Stimulated activated CD4-positive, alpha-beta T cell treated with anti-CD3 and anti-CD28 coated beads, Interleukin-15, amount 100 ng/mL, for 1 hour (primary cell): ENCODE measurements around the gene SMIM11.
"Not testable (repeated sequence)": the region's sequence is repeated elsewhere in the genome, so short reads cannot be mapped to it uniquely, and the experiment has no call there.

ENCODE experiments used
- DNase-seq, 2 donors: peaks; one replicate each; pipeline ENCODE4 v3.0.0-alpha.2; 2020; ENCODE audit warnings: low read depth in 1 of 2, low spot score in 1 of 2

Gene SMIM11

GRCh38 chr21:34374940-34375618, at the start of gene SMIM11:
Gene SMIM11, plus strand, starts transcription at chr21:34375507. Its CDS starts 3,998 bp downstream, at chr21:34379505.
- DNase-seq, result not testable (repeated sequence)

GRCh38 chr21:34330055-34330454, 45.3 kb upstream of the SMIM11 start:
- DNase-seq, result no peak

GRCh38 chr21:34331726-34332125, 43.6 kb upstream of the SMIM11 start:
- no peak for DNase-seq

- DNase-seq, result no peak
Measured at GRCh38 chr21:34332347-34332746, 43.0 kb upstream of the SMIM11 start.

GRCh38 chr21:34333121-34333739, 42.1 kb upstream of the SMIM11 start:
- no peak for DNase-seq

- DNase-seq, result no peak
Measured at GRCh38 chr21:34335316-34335715, 40.0 kb upstream of the SMIM11 start.

- no peak for DNase-seq
Measured at GRCh38 chr21:34336245-34336644, 39.1 kb upstream of the SMIM11 start.

- no peak for DNase-seq
Measured at GRCh38 chr21:34336756-34337391, 38.4 kb upstream of the SMIM11 start.

GRCh38 chr21:34337741-34338140, 37.6 kb upstream of the SMIM11 start:
- DNase-seq, result no peak

- DNase-seq, result no peak
Measured at GRCh38 chr21:34338226-34338625, 37.1 kb upstream of the SMIM11 start.

GRCh38 chr21:34340061-34340460, 35.2 kb upstream of the SMIM11 start:
- DNase-seq, result no peak

- DNase-seq, result no peak
Measured at GRCh38 chr21:34342476-34342875, 32.8 kb upstream of the SMIM11 start.

GRCh38 chr21:34343347-34343746, 32.0 kb upstream of the SMIM11 start:
- no peak for DNase-seq

GRCh38 chr21:34343838-34344381, 31.4 kb upstream of the SMIM11 start:
- DNase-seq, result no peak

- no peak for DNase-seq
Measured at GRCh38 chr21:34344584-34344983, 30.7 kb upstream of the SMIM11 start.

GRCh38 chr21:34345091-34345871, 30.0 kb upstream of the SMIM11 start:
- DNase-seq, result no peak

GRCh38 chr21:34345892-34346291, 29.4 kb upstream of the SMIM11 start:
- no peak for DNase-seq

- DNase-seq, result no peak
Measured at GRCh38 chr21:34348890-34349519, 26.3 kb upstream of the SMIM11 start.

- DNase-seq, result no peak
Measured at GRCh38 chr21:34351786-34352241, 23.5 kb upstream of the SMIM11 start.

GRCh38 chr21:34352556-34352955, 22.8 kb upstream of the SMIM11 start:
- no peak for DNase-seq

- DNase-seq, result no peak
Measured at GRCh38 chr21:34353182-34353581, 22.1 kb upstream of the SMIM11 start.
